ENCODE data around the gene TMEM94. TPM values are rescaled to one million over a fixed set of nuclear protein-coding genes. Genes with fewer than 3 reads are reported as not detected.

Gene TMEM94
- total and polyA plus RNA-seq, 2 of the 8 experiments (the other 6 are each of a cell fraction or from before 2014, with no cell fraction given) = 54.8 to 69.9 TPM

GRCh38 chr17:75503976-75504346 is 47.5 kb downstream of the TMEM94 start:
- H2AK5ac ChIP-seq (ENCODE audit: low read depth, low read length) = no peak overlapping the region
- H2BK5ac ChIP-seq (ENCODE audit: low read depth, low read length) = no peak overlapping the region
- H3K23ac ChIP-seq (ENCODE audit: insufficient read length) = no peak overlapping the region
- no peak overlapping the region for H4K91ac ChIP-seq (replicated peaks; ENCODE audit: insufficient read length, low read length)
- ChIA-PET CTCF (ENCODE audit: partially characterized antibody) (interaction anchor here (0.7 to 8.2 kb wide), 20 partner anchors 9 to 1023 kb away, joined by 3 to 67 read pairs (median 5); partner anchors contain the start of genes TMEM94 and TSEN54), POLR2A (ENCODE audit: partially characterized antibody) (interaction anchor here (0.5 to 2.1 kb wide), 8 partner anchors 10 to 92 kb away, joined by 3 to 8 read pairs (median 4); partner anchors contain the start of gene TSEN54)
- no peak overlapping the region for H3K27ac ChIP-seq (ENCODE audit: low read depth, low read length)
- FAIRE-seq = no peak
- H3K4ac ChIP-seq (replicated peaks; ENCODE audit: insufficient read length, low read depth, low read length) = no peak overlapping the region
- no peak overlapping the region for H4K8ac ChIP-seq (ENCODE audit: extremely low read depth, insufficient read depth, low read length)
- no peaks in the 10 kb centered on the region for H3K9me3 ChIP-seq (ENCODE audit: insufficient read depth in 2 of 2, low read depth in 1 of 2, low read length in 1 of 2)
- no peak overlapping the region for H4K5ac ChIP-seq (ENCODE audit: insufficient read length, low read depth, low read length)
- DNase-seq (ENCODE audit: low read depth in 1 of 2, low spot score in 2 of 2) = no peak
- peaks cover 0 to 2% (median 0%) of the 10 kb centered on the region in 4 experiments; a peak in 1 of 7 replicates for H3K4me1 ChIP-seq (replicated peaks in 1 of 4; ENCODE audit: control insufficient read depth in 3 of 4, insufficient read depth in 4 of 4, low read length in 3 of 4)
- H2BK12ac ChIP-seq (ENCODE audit: low read depth, low read length) = no peak overlapping the region
- no peak overlapping the region for H2AFZ ChIP-seq (ENCODE audit: low read length)
- no peaks in the 10 kb centered on the region for H3K79me2 ChIP-seq (ENCODE audit: control insufficient read depth in 1 of 2, insufficient read depth in 2 of 2, low read length in 2 of 2)
- WGBS, 2 experiments (ENCODE audit: extremely low coverage in 1 of 2, insufficient coverage in 1 of 2, insufficient read length in 1 of 2, insufficient replicate concordance in 2 of 2, low coverage in 1 of 2, low lambda C conversion rate in 2 of 2, missing lambda C conversion rate in 1 of 2) = 80% methylated on average over 7 of the region's 13 CpGs; no CpG with 5 or more reads in 1 of the 2 experiments
- no peak overlapping the region for H3K9ac ChIP-seq (replicated peaks in 1 of 4; ENCODE audit: extremely low read depth in 1 of 4, low read depth in 3 of 4, low read length in 3 of 4)
- no peak overlapping the region for H2BK15ac ChIP-seq (ENCODE audit: low read length)
- H3K23me2 ChIP-seq (ENCODE audit: low read depth, low read length) = no peaks in the 10 kb centered on the region
- no peak overlapping the region for H2BK120ac ChIP-seq (replicated peaks; ENCODE audit: low read depth, low read length)
- H3K36me3 ChIP-seq (ENCODE audit: control insufficient read depth in 2 of 4, insufficient read depth in 4 of 4, low read length in 3 of 4) = peaks cover 2 to 14% (median 10%) of the 10 kb centered on the region in 4 experiments; a peak in 6 of 8 replicates
- peaks cover 2 to 17% of the 10 kb centered on the region in 2 experiments for H4K20me1 ChIP-seq (replicated peaks in 1 of 2; ENCODE audit: control insufficient read depth in 1 of 2, insufficient read depth in 2 of 2, low read length in 2 of 2)
- no peak overlapping the region for H3K4me3 ChIP-seq (ENCODE audit: extremely low read depth in 1 of 4, insufficient read depth in 2 of 4, low read depth in 3 of 4, low read length in 4 of 4)
- no peak overlapping the region for H3K18ac ChIP-seq (ENCODE audit: extremely low read depth, low read length)
- no peak overlapping the region for H3K4me2 ChIP-seq (ENCODE audit: insufficient read depth in 1 of 2, low read depth in 2 of 2, low read length in 2 of 2)
- no peak overlapping the region for H2BK20ac ChIP-seq (ENCODE audit: low read length)
- no peaks in the 10 kb centered on the region for H3K79me1 ChIP-seq (ENCODE audit: low read depth, low read length)
- H3K56ac ChIP-seq (replicated peaks; ENCODE audit: insufficient read length, low read depth, low read length) = no peak overlapping the region
- H3K27me3 ChIP-seq (replicated peaks in 1 of 4; ENCODE audit: control insufficient read depth in 3 of 4, extremely low read depth in 1 of 4, insufficient read depth in 3 of 4, low read length in 3 of 4) = no peaks in the 10 kb centered on the region
- H3K14ac ChIP-seq (ENCODE audit: insufficient read length) = no peak overlapping the region
- TF ChIP-seq RBBP5 (IDR thresholded peaks at IDR 0.05; ENCODE audit: borderline replicate concordance, low read depth, low read length) = no peak
- TF ChIP-seq CHD2 (IDR thresholded peaks at IDR 0.05; ENCODE audit: low read length) = no peak
- no peak for TF ChIP-seq PHF8 (conservative IDR thresholded peaks at IDR 0.05; ENCODE audit: low read depth, low read length)
- TF ChIP-seq GTF2F1 (IDR thresholded peaks at IDR 0.05; ENCODE audit: borderline replicate concordance, low read depth, low read length) = no peak
- TF ChIP-seq SP4 (IDR thresholded peaks at IDR 0.05; ENCODE audit: low read length) = no peak
- no peak for TF ChIP-seq MAX (IDR thresholded peaks at IDR 0.05)
- no peak for TF ChIP-seq RNF2 (IDR thresholded peaks at IDR 0.05; ENCODE audit: borderline replicate concordance, low read depth, low read length, missing control alignments, poor library complexity, severe bottlenecking)
- TF ChIP-seq KDM5A (IDR thresholded peaks at IDR 0.05; ENCODE audit: low read length) = no peak
- no peak for TF ChIP-seq TAF1 (IDR thresholded peaks at IDR 0.05; ENCODE audit: low read depth, low read length)
- TF ChIP-seq FOSL1 (IDR thresholded peaks at IDR 0.05; ENCODE audit: insufficient read depth, low read depth, low read length) = no peak
- no peak for TF ChIP-seq CREB1 (IDR thresholded peaks at IDR 0.05)
- TF ChIP-seq POLR2A (IDR thresholded peaks at IDR 0.05; ENCODE audit: control extremely low read depth in 1 of 2, low read depth in 2 of 2, low read length in 2 of 2) = no peak
- no peak for TF ChIP-seq BCL11A (IDR thresholded peaks at IDR 0.05; ENCODE audit: low read depth in 2 of 2, low read length in 2 of 2)
- no peak for TF ChIP-seq TBP (IDR thresholded peaks at IDR 0.05; ENCODE audit: low read depth, low read length)
- TF ChIP-seq EP300 (IDR thresholded peaks at IDR 0.05; ENCODE audit: borderline replicate concordance in 1 of 2, low read depth in 2 of 2, low read length in 2 of 2) = no peak

Measured in H1 (cell line).